NB4 (cell line): Measurements from ENCODE around the gene PCYT2.

Experiments used
- POLR2A ChIP-seq: IDR thresholded peaks from 2 replicates; pipeline ENCODE4 v1.6.1; 2011; ENCODE audit warnings: mild to moderate bottlenecking; ENCODE audit not compliant: insufficient read length; ENCODE audit errors: extremely low read depth
- TF ChIP-seq, protein P1 (sequence below): IDR thresholded peaks from one replicate; pipeline ENCODE4 v1.5.1; 2012; ENCODE audit warnings: low read depth, low read length
- TF ChIP-seq, protein P2 (sequence below): IDR thresholded peaks from 2 replicates; pipeline ENCODE4 v1.6.1; 2011; ENCODE audit warnings: low read depth, low read length

DNA sequence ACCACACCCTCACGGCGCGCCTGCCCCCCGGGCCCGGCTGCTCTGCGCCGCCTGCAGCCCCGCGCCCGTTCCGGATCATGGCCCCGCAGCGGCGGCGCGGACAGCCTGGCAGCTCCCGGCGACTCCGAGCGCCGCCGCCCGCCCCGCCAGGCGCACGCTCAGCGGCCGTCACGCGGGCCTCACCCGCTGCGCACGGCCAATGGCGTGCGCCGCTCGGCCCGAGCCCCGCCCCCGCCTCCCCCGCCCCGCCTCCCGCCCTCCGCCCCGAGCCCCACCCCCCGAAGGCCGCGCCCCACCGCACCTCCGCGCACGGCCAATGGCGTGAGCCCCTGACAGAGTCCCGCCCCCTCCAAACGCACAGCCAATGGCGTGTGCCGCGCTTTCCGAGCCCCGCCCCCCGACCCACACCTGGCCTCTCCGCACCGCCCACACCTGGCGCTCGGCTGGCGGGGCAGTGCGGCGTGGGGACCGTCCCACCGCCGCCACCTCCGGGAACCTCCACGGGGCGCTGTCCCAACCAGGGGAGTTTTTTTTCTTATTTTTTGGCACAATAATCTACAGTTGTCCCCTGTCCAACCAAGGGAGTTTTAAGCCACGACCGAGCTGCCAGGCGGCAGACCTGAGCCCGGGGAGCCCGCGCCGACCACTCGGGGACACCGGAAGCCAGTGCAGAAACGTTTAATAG lies at the start of gene PCYT2:
- peak; percentile 35 for TF ChIP-seq POLR2A
- TF ChIP-seq, protein P1, sequence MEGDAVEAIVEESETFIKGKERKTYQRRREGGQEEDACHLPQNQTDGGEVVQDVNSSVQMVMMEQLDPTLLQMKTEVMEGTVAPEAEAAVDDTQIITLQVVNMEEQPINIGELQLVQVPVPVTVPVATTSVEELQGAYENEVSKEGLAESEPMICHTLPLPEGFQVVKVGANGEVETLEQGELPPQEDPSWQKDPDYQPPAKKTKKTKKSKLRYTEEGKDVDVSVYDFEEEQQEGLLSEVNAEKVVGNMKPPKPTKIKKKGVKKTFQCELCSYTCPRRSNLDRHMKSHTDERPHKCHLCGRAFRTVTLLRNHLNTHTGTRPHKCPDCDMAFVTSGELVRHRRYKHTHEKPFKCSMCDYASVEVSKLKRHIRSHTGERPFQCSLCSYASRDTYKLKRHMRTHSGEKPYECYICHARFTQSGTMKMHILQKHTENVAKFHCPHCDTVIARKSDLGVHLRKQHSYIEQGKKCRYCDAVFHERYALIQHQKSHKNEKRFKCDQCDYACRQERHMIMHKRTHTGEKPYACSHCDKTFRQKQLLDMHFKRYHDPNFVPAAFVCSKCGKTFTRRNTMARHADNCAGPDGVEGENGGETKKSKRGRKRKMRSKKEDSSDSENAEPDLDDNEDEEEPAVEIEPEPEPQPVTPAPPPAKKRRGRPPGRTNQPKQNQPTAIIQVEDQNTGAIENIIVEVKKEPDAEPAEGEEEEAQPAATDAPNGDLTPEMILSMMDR = no peak
- TF ChIP-seq, protein P2, sequence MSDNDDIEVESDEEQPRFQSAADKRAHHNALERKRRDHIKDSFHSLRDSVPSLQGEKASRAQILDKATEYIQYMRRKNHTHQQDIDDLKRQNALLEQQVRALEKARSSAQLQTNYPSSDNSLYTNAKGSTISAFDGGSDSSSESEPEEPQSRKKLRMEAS = 0 out of 2 replicates have a peak, but pooled peaks have one; percentile 24
